ENCODE measurements around the gene C7.

The C7 gene

GRCh38 chr5:40875958-40876357 lies 33.3 kb upstream of the C7 start:
- Histone ChIP-seq H4K8ac (ENCODE audit: low read depth, low read length) (no peak overlapping the region), H3K79me2 (ENCODE audit: control insufficient read depth, insufficient read depth, low read length, poor library complexity) (peaks cover 2% of the 10 kb centered on the region), H3K4me2 (ENCODE audit: low read length) (no peak overlapping the region), H3K14ac (ENCODE audit: low read length) (no peak overlapping the region), H4K91ac (ENCODE audit: low read depth, low read length) (no peak overlapping the region), H3K18ac (ENCODE audit: low read length) (no peak overlapping the region), H3K4ac (ENCODE audit: low read depth, low read length) (no peak overlapping the region), H3K27me3 (ENCODE audit: insufficient read depth, low read length) (no peaks in the 10 kb centered on the region), H3K9me3 (ENCODE audit: insufficient read depth, low read depth, low read length) (peaks cover 7% of the 10 kb centered on the region), H2BK120ac (ENCODE audit: insufficient read depth, low read length, poor library complexity) (no peak overlapping the region), H4K12ac (ENCODE audit: low read depth, low read length) (no peak overlapping the region), H2BK12ac (ENCODE audit: low read length) (no peak overlapping the region), H3K4me1 (ENCODE audit: control insufficient read depth in 1 of 2, insufficient read depth in 2 of 2, low read length in 2 of 2) (peaks cover 0 to 4% of the 10 kb centered on the region in 2 experiments), H2BK5ac (ENCODE audit: low read depth, low read length, poor library complexity) (no peak overlapping the region), H3K36me3 (ENCODE audit: control insufficient read depth in 1 of 2, insufficient read depth in 2 of 2, low read length in 2 of 2) (peaks cover 0 to 2% of the 10 kb centered on the region in 2 experiments), H3K23ac (ENCODE audit: low read length) (no peak overlapping the region), H3K4me3 (ENCODE audit: low read depth, low read length) (no peak overlapping the region), H2AFZ (ENCODE audit: insufficient read depth, low read length, poor library complexity) (no peak overlapping the region), H3K79me1 (ENCODE audit: low read length) (peaks cover 11% of the 10 kb centered on the region), H2AK5ac (ENCODE audit: low read length) (no peak overlapping the region), H3K27ac (ENCODE audit: low read depth, low read length) (no peak overlapping the region), H3K9ac (ENCODE audit: low read length) (no peak overlapping the region)
- WGBS (ENCODE audit: extremely low coverage, insufficient coverage, insufficient read length), result no CpG with 5 or more reads among the region's 3 CpGs
- no peak for DNase-seq

DNA sequence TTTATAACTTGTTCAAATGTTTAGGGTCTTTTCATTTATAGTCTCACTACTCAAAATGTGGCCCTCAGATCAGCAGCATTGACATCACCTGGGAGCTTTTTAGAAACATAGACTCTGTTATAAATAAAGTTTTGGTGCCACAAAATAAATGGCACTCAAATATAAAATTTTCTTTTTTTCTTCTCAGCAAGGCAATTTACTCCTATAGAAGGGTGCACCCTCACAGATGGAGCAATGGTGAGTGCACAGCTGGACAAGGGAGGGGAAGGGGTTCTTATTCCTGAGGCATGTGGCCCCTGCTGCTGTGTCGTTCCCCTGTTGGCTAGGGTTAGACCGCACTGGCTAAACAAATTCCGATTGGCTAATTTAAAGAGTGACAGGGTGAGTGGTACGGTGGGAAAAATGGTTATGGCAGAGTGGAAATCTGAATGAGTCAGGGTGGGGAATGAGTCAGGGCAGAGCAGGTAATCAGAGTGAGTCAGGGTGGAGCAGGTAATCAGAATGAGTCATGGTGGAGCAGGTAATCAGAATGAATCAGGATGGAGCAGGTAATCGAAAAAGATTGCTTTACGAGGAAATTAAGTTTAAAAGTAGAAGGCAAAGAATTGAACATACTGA lies 31.8 kb upstream of the C7 start:
- Histone ChIP-seq H3K14ac (ENCODE audit: low read length) (no peak overlapping the region), H2BK120ac (ENCODE audit: insufficient read depth, low read length, poor library complexity) (no peak overlapping the region), H4K91ac (ENCODE audit: low read depth, low read length) (no peak overlapping the region), H2AK5ac (ENCODE audit: low read length) (no peak overlapping the region), H3K36me3 (ENCODE audit: control insufficient read depth in 1 of 2, insufficient read depth in 2 of 2, low read length in 2 of 2) (peaks cover 0 to 2% of the 10 kb centered on the region in 2 experiments), H2BK5ac (ENCODE audit: low read depth, low read length, poor library complexity) (no peak overlapping the region), H3K9me3 (ENCODE audit: insufficient read depth, low read depth, low read length) (peaks cover 8% of the 10 kb centered on the region), H2AFZ (ENCODE audit: insufficient read depth, low read length, poor library complexity) (no peak overlapping the region), H3K18ac (ENCODE audit: low read length) (no peak overlapping the region), H3K27ac (ENCODE audit: low read depth, low read length) (no peak overlapping the region), H3K4me3 (ENCODE audit: low read depth, low read length) (no peak overlapping the region), H3K4me2 (ENCODE audit: low read length) (no peak overlapping the region), H4K12ac (ENCODE audit: low read depth, low read length) (no peak overlapping the region), H3K27me3 (ENCODE audit: insufficient read depth, low read length) (no peaks in the 10 kb centered on the region), H3K79me1 (ENCODE audit: low read length) (peaks cover 3% of the 10 kb centered on the region), H4K8ac (ENCODE audit: low read depth, low read length) (no peak overlapping the region), H3K23ac (ENCODE audit: low read length) (no peak overlapping the region), H2BK12ac (ENCODE audit: low read length) (no peak overlapping the region), H3K4me1 (ENCODE audit: control insufficient read depth in 1 of 2, insufficient read depth in 2 of 2, low read length in 2 of 2) (no peaks in the 10 kb centered on the region), H3K4ac (ENCODE audit: low read depth, low read length) (no peak overlapping the region), H3K79me2 (ENCODE audit: control insufficient read depth, insufficient read depth, low read length, poor library complexity) (no peaks in the 10 kb centered on the region), H3K9ac (ENCODE audit: low read length) (no peak overlapping the region)
- peak; percentile 31 to 48 for DNase-seq
- WGBS (ENCODE audit: extremely low coverage, insufficient coverage, insufficient read length), result no CpG with 5 or more reads among the region's 6 CpGs

- no peak overlapping the region for H2AK5ac ChIP-seq (ENCODE audit: low read length)
- H3K4me2 ChIP-seq (ENCODE audit: low read length), result no peak overlapping the region
- H3K4me3 ChIP-seq (ENCODE audit: low read depth, low read length), result no peak overlapping the region
- no peak overlapping the region for H3K27ac ChIP-seq (ENCODE audit: low read depth, low read length)
- H4K8ac ChIP-seq (ENCODE audit: low read depth, low read length), result no peak overlapping the region
- H2BK5ac ChIP-seq (ENCODE audit: low read depth, low read length, poor library complexity), result no peak overlapping the region
- no peak overlapping the region for H3K18ac ChIP-seq (ENCODE audit: low read length)
- no peaks in the 10 kb centered on the region for H3K79me1 ChIP-seq (ENCODE audit: low read length)
- H4K12ac ChIP-seq (ENCODE audit: low read depth, low read length), result no peak overlapping the region
- peak in 1 of 2 donors; percentile 60 for DNase-seq
- H3K4me1 ChIP-seq (ENCODE audit: control insufficient read depth in 1 of 2, insufficient read depth in 2 of 2, low read length in 2 of 2), result no peaks in the 10 kb centered on the region
- no peaks in the 10 kb centered on the region for H3K79me2 ChIP-seq (ENCODE audit: control insufficient read depth, insufficient read depth, low read length, poor library complexity)
- H3K9me3 ChIP-seq (ENCODE audit: insufficient read depth, low read depth, low read length), result peaks cover 6% of the 10 kb centered on the region
- no peak overlapping the region for H2BK12ac ChIP-seq (ENCODE audit: low read length)
- H3K14ac ChIP-seq (ENCODE audit: low read length), result no peak overlapping the region
- no peak overlapping the region for H3K9ac ChIP-seq (ENCODE audit: low read length)
- H3K27me3 ChIP-seq (ENCODE audit: insufficient read depth, low read length), result no peaks in the 10 kb centered on the region
- no peak overlapping the region for H2AFZ ChIP-seq (ENCODE audit: insufficient read depth, low read length, poor library complexity)
- H3K4ac ChIP-seq (ENCODE audit: low read depth, low read length), result no peak overlapping the region
- WGBS (ENCODE audit: extremely low coverage, insufficient coverage, insufficient read length), result no CpG with 5 or more reads among the region's 10 CpGs
- peaks cover 0 to 2% of the 10 kb centered on the region in 2 experiments for H3K36me3 ChIP-seq (ENCODE audit: control insufficient read depth in 1 of 2, insufficient read depth in 2 of 2, low read length in 2 of 2)
- no peak overlapping the region for H4K91ac ChIP-seq (ENCODE audit: low read depth, low read length)
- H2BK120ac ChIP-seq (ENCODE audit: insufficient read depth, low read length, poor library complexity), result no peak overlapping the region
- H3K23ac ChIP-seq (ENCODE audit: low read length), result no peak overlapping the region
Measured at GRCh38 chr5:40879163-40879942, 29.9 kb upstream of the C7 start.

DNA sequence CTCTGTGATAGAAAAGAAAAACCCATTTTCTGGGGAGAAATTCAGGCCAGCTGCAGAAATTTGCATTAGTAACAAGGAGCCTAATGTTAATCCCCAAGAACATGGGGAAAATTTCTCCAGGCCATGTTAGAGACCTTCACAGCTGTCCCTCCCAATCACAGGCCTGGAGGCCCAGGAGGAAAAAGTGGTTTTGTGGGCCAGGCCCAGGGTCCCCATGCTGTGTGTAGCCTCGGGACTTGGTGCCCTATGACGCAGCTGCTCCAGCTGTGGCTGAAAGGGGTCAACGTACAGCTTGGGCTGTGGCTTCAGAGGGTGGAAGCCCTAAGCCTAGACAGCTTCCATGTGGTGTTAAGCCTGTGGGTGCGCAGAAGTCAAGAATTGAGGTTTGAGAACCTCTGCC lies 27.0 kb upstream of the C7 start:
- Histone ChIP-seq H2AK5ac (ENCODE audit: low read length) (no peak overlapping the region), H4K8ac (ENCODE audit: low read depth, low read length) (no peak overlapping the region), H2BK12ac (ENCODE audit: low read length) (no peak overlapping the region), H3K36me3 (ENCODE audit: control insufficient read depth in 1 of 2, insufficient read depth in 2 of 2, low read length in 2 of 2) (peaks cover 0 to 2% of the 10 kb centered on the region in 2 experiments), H2BK5ac (ENCODE audit: low read depth, low read length, poor library complexity) (no peak overlapping the region), H3K27ac (ENCODE audit: low read depth, low read length) (no peak overlapping the region), H3K4me3 (ENCODE audit: low read depth, low read length) (no peak overlapping the region), H3K9me3 (ENCODE audit: insufficient read depth, low read depth, low read length) (peaks cover 6% of the 10 kb centered on the region), H3K4me2 (ENCODE audit: low read length) (no peak overlapping the region), H3K79me2 (ENCODE audit: control insufficient read depth, insufficient read depth, low read length, poor library complexity) (no peaks in the 10 kb centered on the region), H4K12ac (ENCODE audit: low read depth, low read length) (no peak overlapping the region), H3K9ac (ENCODE audit: low read length) (no peak overlapping the region), H2AFZ (ENCODE audit: insufficient read depth, low read length, poor library complexity) (no peak overlapping the region), H3K79me1 (ENCODE audit: low read length) (no peaks in the 10 kb centered on the region), H3K23ac (ENCODE audit: low read length) (no peak overlapping the region), H4K91ac (ENCODE audit: low read depth, low read length) (no peak overlapping the region), H3K4me1 (ENCODE audit: control insufficient read depth in 1 of 2, insufficient read depth in 2 of 2, low read length in 2 of 2) (no peaks in the 10 kb centered on the region), H3K4ac (ENCODE audit: low read depth, low read length) (no peak overlapping the region), H2BK120ac (ENCODE audit: insufficient read depth, low read length, poor library complexity) (no peak overlapping the region), H3K14ac (ENCODE audit: low read length) (no peak overlapping the region), H3K27me3 (ENCODE audit: insufficient read depth, low read length) (no peaks in the 10 kb centered on the region), H3K18ac (ENCODE audit: low read length) (no peak overlapping the region)
- no CpG with 5 or more reads among the region's 4 CpGs for WGBS (ENCODE audit: extremely low coverage, insufficient coverage, insufficient read length)
- DNase-seq, result no peak

Data from trophoblast cell (in vitro differentiated cells and primary cell).